Lung (tissue), 12 donors: ENCODE results near the gene STC2. TPM values are rescaled to one million over a fixed set of nuclear protein-coding genes. Genes with fewer than 3 reads are reported as not detected.

Experiments
- ATAC-seq: fragments of 200-7000 bp; cut with Tn5 transposase; one replicate; pipeline ENCODE4 v1.9.1; 2020; ENCODE audit warnings: moderate number of reproducible peaks; ENCODE audit not compliant: insufficient read depth, low FRiP score
- DNase-seq, 3 donors: peaks; one replicate each; pipeline ENCODE4 v3.0.0-alpha.2; 2013 to 2017
- H3K27ac ChIP-seq, 2 donors: one replicate each; pipeline ENCODE4 v1.5.1; 2013; ENCODE audit warnings: mild to moderate bottlenecking in 2 of 2, moderate library complexity in 2 of 2, control low read depth in 1 of 2, inconsistent platforms in 1 of 2, low read depth in 1 of 2, low read length in 1 of 2
- H3K27me3 ChIP-seq, 3 donors: one replicate each; pipeline ENCODE4 v1.5.1; 2013; ENCODE audit warnings: low read length in 2 of 3; ENCODE audit not compliant: control insufficient read depth in 3 of 3, insufficient read depth in 3 of 3
- H3K36me3 ChIP-seq, 4 donors: one replicate each; pipeline ENCODE4 v1.5.1; 2013; ENCODE audit warnings: low read length in 4 of 4, mild to moderate bottlenecking in 1 of 4, moderate library complexity in 1 of 4; ENCODE audit not compliant: control insufficient read depth in 4 of 4, insufficient read depth in 4 of 4
- H3K4me1 ChIP-seq, 5 donors: one replicate each; pipeline ENCODE4 v1.5.1; 2013; ENCODE audit warnings: low read length in 5 of 5, mild to moderate bottlenecking in 2 of 5, moderate library complexity in 1 of 5; ENCODE audit not compliant: control insufficient read depth in 5 of 5, insufficient read depth in 5 of 5
- H3K4me3 ChIP-seq: one replicate; pipeline ENCODE4 v1.5.1; 2013; ENCODE audit warnings: mild to moderate bottlenecking, control low read depth, moderate library complexity
- H3K9ac ChIP-seq, 2 donors: one replicate each; pipeline ENCODE4 v1.5.1; 2013; ENCODE audit warnings: low read length in 2 of 2, control low read depth in 1 of 2; ENCODE audit not compliant: insufficient read depth in 1 of 2
- H3K9me3 ChIP-seq, 4 donors: one replicate each; pipeline ENCODE4 v1.5.1; 2013; ENCODE audit warnings: low read length in 3 of 4, mild to moderate bottlenecking in 1 of 4, moderate library complexity in 1 of 4; ENCODE audit not compliant: control insufficient read depth in 4 of 4, insufficient read depth in 3 of 4
- CTCF ChIP-seq: IDR thresholded peaks from 2 replicates; pipeline ENCODE4 v1.5.1; 2012; ENCODE audit warnings: mild to moderate bottlenecking; ENCODE audit errors: control extremely low read depth, extremely low read depth
- WGBS, 2 donors: extraction: QIAGEN DNeasy Blood & Tissue Kit; methylation state at CpG; one replicate each; pipeline ENCODE4 v1.1.7; 2013; 5-methylcytosine and 5-hydroxymethylcytosine counted together
- polyA plus RNA-seq, 2 donors: library from polyadenylated mRNA; stranded (reverse); fragments of 200-250 nt; gene quantifications; one replicate each; pipeline ENCODE4 v1.2.1, GENCODE V29; 2013
- total RNA-seq, 2 donors: library from RNA; depleted of rRNA in 1 of 2; stranded (reverse); fragments of >200 nt in 1 of 2; gene quantifications; one replicate each; pipeline ENCODE4 v1.2.1, GENCODE V29; 2014 to 2021
- donor health status: control.
- donor health status: control.
- donor health status: Bipolar disorder and iron deficiency.
- donor health status: healthy.
- donor health status: DM: yes; HTN: yes; CAD: no.

The STC2 gene
- total and polyA plus RNA-seq, 4 donors: 3.1 to 18.1 (median 8.4) TPM

DNA sequence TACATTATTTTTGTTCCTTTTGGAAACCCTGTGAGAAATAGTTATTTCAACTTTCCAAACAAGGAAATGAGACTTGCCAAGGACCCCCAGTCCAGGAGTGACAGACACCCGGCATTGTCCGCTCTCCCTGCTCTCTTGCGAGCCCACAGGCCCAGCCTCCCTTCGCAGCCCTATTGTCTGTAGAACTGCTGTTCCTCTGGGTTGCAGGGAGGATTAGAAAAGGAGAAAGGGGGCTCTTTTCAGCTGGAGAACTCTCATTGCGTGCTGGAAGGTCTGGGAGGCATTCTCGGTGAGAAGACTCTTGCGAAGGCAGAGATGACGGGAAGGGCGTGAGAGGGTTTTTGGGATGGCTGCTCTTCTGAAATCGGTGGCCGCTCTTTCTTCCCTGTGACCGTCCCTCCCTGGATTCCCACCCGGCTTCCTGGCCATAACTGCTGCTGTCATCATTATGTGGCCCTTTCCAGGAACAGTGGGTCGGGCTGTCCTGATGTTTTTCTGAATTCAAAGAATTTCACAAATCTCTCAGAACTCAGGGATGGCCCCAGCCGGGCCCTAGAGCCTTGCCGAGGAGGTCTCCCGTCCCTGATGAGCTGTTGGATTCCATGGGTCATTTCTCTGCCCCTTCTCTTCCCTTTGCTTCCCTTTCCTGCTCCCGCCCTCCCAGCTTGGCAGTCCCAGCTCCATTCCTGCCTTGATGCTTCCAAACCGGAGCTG lies 29.8 kb downstream of the STC2 start:
- 66 to 67% methylated on average over 19 of the region's 19 CpGs for WGBS, 2 donors
- Histone ChIP-seq H3K9me3 (no peaks in the 10 kb centered on the region), H3K4me1 (peaks cover 0 to 67% (median 20%) of the 10 kb centered on the region in 5 donors), H3K27me3 (no peaks in the 10 kb centered on the region), H3K27ac (no peak overlapping the region), H3K4me3 (no peak overlapping the region), H3K36me3 (no peaks in the 10 kb centered on the region), H3K9ac (no peak overlapping the region)
- DNase-seq (peak; percentile 56 to 69 (median 65)), ATAC-seq (no peak)
- TF ChIP-seq CTCF: no peak

DNA sequence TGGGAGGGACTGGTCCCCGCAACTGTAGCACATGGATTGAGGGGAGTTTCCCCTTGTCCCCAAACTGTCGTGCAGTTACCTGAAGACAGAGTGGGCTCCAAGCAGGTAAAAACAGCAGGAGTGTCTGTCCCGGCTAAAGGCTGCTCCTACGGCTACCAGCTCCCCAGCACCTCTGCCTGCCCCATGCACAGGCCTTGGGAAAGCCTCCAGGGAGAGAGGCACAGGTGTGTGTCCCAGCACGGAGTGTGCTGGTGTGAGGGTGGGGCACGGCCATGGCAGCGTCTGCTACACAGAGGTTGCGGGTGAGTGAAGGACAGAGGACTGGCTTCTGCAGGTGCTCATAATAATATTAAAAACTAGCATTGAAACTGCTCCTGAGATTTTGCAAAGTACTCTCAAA lies 30.4 kb downstream of the STC2 start:
- peaks cover 0 to 3% (median 0%) of the 10 kb centered on the region in 3 donors for H3K27me3 ChIP-seq
- no peak overlapping the region for H3K9ac ChIP-seq
- DNase-seq: no peak
- H3K36me3 ChIP-seq: no peaks in the 10 kb centered on the region
- no peak for TF ChIP-seq CTCF
- no peak for ATAC-seq
- 84 to 86% methylated on average over 8 of the region's 8 CpGs for WGBS, 2 donors
- no peaks in the 10 kb centered on the region for H3K9me3 ChIP-seq
- H3K4me1 ChIP-seq: peaks cover 0 to 63% (median 20%) of the 10 kb centered on the region in 5 donors
- no peak overlapping the region for H3K4me3 ChIP-seq
- no peak overlapping the region for H3K27ac ChIP-seq

GRCh38 chr5:173296737-173297676 lies 31.2 kb downstream of the STC2 start:
- DNase-seq (no peak), ATAC-seq (no peak)
- Histone ChIP-seq H3K4me1 (peaks cover 0 to 55% (median 17%) of the 10 kb centered on the region in 5 donors), H3K27ac (no peak overlapping the region), H3K36me3 (no peaks in the 10 kb centered on the region), H3K4me3 (no peak overlapping the region), H3K9me3 (no peaks in the 10 kb centered on the region), H3K27me3 (peaks cover 0 to 3% (median 0%) of the 10 kb centered on the region in 3 donors), H3K9ac (no peak overlapping the region)
- no peak for TF ChIP-seq CTCF
- WGBS, 2 donors: 84 to 87% methylated on average over 25 of the region's 25 CpGs
